GM19025 (cell line): ENCODE results near the gene SLC27A3.
"Not testable (repeated sequence)": the region's sequence is repeated elsewhere in the genome, so short reads cannot be mapped to it uniquely, and the experiment has no call there.

Experiments used
- ATAC-seq: cut with Tn5 transposase; IDR thresholded peaks from one replicate; pipeline ENCODE4 v1.9.1; 2021; ENCODE audit warnings: mild to moderate bottlenecking, low read depth, moderate library complexity; ENCODE audit not compliant: unreplicated experiment

The SLC27A3 gene

DNA sequence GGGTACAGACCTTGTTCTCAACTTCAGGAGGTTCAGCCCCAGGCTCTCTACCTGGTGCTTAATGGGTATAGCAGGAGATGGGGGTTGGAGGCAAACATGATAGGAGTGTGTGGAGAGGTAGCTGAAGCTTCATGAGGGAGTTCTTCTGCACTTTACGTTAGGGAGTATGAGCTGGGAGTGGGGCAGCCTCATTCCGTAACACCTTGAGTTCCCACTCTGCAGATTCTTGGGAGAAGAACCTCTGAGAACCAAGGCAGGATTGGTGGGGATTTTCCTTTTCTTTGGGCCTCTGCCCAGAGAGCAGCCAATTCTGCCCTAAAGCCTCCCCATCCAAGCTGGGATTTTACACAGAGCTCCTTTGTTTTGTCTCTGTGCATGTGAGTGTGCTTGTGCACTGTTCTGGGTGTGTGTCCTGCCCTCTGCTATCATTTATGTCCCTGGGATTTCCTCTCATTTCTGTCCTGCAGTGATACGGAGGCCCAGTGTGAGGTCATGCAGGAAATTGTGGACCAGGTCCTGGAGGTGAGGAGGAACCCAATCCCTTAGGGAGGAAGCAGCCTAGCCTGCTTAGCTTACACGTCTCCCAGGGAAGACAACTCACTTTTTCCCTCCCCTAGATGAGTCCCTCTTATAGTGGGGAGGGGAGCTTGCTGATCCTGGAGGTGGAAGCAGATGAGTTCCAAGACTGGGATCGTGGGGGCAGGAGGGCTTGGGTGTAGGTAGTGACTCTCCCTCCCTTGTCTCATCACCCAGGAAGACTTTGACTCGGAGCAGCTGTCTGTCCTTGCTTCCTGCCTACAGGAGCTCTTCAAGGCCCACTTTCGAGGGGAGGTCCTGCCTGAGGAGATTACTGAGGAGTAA, 11.6 kb upstream of the SLC27A3 start:
- ATAC-seq: no peak

DNA sequence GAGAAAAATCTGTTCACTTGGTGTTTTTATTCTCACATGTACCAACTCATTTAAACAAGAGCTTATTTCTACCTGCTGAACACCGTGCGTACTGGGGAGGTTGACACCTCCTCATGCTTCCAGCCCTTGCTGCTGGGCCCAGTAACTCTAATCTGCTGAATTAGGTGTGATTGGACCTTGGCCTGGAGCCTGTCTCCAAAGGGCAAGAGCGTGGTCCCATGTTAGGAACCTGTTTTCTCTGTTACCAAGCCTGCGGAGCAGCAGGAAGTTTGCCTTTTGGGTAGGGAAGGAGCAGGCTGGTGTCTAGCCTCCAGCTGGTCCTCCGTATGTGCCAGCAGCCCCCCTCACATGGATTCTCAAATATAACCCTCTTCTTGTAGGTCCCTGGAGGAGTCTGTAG, 10.9 kb upstream of the SLC27A3 start:
- ATAC-seq: no peak

DNA sequence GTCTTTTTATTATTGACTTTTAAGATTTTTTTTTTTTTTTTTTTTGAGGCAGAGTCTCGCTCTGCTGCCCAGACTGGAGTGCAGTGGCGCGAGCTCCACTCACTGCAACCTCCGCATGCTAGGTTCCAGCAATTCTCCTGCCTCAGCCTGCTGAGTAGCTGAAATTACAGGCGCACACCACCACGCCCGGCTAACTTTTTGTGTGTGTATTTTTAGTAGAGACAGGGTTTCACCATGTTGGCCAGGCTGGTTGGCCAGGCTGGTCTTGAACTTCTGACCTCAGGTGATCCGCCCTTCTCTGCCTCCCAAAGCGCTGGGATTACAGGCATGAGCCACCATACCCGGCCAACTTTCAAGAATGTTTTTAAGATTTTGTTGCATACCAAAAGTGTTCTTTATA, 8.5 kb upstream of the SLC27A3 start:
- ATAC-seq: not testable (repeated sequence)

DNA sequence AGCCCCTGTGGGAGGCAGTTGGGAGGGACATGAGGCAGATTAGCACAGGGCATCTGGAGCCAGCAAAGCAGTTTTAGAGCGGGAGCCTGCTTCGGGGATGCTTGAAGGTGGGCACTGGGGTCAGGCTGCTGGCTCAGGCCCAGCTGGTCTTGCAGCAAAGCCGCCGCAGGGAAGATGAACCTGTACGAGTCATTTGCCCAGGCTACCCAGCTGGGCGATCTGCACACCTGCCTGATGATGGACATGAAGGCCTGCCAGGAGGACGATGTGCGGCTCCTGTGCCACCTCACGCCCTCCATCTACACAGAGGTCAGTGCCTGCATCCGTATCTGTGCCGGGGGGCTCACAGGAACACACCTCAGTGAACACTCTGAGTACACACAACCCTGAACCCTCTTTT, 7.7 kb upstream of the SLC27A3 start:
- no peak for ATAC-seq

DNA sequence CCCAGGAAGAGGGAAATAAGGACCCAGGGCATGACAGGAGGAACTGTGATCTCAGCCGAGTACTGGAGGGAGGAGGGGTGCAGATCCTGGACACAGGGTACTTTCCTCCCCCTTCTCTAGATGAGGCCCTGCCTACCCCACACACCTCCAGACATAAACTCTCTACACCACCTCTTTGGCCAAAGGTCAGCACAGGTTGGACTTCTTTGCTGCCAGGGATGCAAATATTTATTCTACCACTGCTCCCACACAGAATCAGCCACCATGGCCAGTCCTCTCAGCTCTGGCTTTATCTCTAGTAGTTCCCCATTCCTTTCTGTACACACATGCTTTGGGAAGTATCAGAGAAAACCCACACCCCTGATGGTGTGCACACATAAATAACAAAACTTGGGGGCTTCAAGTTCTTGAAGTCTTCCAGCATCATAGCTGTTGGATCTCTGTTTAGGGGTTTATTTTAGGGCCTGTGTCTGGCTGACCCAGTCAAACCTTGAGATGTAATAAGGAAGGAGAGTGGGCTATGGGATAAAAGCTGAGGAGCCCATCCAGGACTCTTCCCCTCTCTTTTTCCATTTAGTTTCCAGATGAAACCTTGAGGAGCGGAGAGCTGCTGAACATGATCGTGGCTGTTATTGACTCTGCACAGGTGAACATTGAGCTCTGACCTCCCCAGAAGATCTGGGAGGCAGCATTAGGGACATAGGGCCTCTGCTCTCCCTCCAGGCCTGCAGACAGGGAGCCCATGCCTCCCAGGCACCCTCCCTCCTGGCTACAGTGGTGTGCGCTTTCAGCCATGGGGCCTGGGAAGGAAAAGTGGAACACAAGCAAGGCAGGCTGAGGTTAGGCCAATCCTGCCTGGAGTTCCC, 6.7 kb upstream of the SLC27A3 start:
- no peak for ATAC-seq

DNA sequence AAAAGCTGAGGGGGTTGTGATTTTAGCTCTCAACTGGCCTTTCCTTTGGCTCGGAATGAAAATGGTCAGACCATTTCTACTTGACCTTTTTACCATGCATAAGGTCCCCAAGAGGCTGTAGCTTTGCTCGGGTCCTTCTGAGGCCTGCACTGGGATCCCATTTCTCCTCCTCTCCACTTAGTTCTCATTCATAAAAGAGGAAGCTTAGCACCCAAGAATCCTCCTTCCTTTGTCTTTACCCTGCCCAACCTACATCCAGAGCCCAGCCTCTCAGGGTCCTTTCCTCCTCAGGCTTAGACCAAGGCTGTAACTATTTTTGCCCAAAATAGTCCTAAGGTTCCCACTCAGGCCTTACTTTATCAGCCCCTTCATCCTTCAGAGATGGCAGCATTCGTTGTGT, 6.0 kb upstream of the SLC27A3 start:
- ATAC-seq: no peak

DNA sequence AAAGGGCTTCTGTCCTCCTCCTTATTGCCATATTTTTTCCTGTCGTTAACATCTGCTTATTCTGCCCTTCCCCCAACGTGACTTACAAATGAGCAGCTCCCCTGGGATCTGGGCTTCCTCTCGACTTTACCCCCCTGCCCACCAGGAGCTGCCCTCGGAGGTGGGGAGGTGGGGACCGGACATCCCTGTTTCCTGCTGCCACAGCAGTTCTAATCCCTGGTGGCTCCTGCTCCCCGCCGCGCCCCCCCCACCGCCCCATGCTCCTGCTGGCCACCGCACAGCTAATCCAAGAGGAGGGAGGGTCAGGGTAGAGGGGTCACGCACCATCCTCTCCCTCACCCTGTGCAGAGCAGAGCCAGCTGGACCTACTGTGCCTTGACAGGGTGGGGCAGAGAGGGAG, 4.4 kb upstream of the SLC27A3 start:
- no peak for ATAC-seq

DNA sequence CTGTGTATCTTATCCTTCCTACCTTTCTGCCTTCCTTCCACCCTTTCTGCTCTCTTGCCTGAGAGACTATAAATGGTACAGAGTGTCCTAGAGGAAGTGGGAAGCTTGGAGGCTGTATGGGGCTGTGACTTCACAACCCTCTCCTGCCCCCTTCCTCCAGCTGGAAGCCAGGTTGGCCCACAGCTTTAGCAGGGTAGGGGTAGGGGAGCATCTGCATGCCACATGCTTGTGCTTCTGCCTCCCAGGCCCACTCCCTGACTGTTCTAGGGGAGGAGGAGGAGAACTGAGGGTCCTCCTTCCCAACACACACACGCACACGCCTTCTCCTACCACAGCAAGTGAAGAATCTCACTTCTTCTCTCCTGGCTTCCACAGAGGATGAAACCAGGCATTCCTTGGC, 3.9 kb upstream of the SLC27A3 start:
- ATAC-seq: no peak

DNA sequence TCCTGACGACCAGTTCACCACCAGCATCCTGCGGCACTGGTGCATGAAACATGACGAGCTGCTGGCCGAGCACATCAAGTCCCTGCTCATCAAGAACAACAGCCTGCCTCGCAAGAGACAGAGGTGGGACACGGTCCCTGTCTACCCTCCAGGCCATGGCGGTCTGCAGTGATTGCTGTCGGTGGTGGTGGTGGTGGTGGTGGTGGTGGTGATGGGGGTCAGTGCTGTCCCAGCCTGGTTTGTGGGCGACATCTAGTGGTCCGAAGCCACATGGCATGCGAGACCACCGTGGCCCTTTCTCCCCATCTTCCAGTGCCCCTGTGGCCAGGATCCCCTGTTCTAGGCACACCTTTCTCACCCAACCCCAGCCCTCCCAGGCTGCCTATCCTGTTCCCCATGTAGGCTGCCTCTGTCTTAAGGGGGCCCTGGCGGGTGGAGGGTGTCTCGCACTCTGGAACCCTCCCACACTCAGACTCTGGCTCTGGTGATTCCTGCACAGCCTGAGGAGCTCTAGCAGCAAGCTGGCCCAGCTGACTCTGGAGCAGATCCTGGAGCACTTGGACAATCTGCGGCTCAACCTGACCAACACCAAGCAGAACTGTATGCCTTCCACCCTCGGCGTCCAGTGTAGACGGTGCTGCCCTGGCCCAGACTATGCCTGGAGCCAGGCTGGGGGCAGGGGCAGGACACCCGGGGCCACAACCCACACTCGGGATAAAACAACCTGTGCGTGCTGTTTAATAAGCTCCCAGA, 3.2 kb upstream of the SLC27A3 start:
- no peak for ATAC-seq

DNA sequence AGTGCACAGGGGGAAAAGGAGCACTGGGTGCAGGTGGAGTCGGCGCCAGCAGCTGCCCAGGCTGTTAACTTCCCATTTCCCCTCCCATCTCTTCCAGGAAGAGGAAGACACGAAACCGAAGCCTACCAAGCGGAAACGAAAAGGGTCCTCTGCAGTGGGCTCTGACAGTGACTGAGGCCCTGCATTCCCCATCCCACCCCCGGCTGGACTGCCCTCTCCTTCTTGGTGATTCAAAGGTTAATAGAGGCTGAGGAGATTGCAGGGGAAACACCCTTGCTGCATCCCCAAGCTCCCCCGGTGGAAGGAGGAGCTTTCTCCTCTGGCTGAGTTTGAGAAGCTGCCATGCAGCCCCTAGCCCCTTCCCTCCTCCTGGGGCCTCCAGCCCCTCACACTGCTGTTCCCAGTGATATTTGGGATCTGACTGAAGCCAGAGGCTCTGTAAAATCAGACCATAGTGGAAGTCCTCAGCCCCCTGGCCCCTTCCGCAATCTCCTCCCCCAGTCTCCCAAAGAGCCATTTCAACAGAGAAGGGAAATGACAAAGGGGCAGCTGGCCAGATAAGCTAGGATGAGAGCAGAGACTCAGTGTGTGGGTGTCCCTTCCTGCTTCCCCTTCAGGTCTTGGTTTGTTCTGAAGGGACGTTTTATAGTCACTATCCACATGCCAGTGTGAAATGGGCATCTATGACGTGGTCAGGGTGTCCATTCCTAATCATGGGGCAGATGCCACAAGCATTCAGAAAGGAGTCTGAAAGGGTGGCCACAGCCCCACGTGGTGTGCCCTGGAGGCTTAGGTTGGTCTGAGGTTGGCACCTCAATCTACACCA, 1.9 kb upstream of the SLC27A3 start:
- ATAC-seq: no peak

DNA sequence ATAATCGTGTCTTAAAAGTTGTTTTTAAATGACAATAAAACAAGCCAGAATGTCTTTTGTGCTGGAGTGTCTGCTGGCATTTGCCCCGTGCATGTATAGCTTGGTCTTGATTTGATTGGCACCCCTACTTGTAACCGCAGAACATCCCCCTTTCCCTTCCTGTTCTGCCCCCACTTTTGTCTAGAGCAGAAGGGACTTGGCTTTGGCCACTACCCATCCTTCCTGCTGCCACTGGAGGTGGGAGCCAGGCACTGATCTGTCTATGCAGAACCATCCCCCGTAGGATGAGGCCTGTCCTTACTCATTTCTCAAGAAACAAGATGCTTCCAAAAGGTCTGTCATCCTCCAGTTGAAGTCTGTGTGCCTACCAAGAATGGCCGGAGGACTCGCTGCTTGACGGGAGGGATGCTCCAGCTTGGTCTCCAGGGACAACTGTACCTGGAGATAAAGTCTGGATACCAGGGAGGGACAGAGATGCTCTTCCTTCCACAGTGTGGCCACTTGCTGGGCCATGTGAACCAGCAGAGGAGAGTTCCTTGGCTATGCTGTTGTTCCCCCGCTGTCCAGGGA, 1.1 kb upstream of the SLC27A3 start:
- no peak for ATAC-seq

DNA sequence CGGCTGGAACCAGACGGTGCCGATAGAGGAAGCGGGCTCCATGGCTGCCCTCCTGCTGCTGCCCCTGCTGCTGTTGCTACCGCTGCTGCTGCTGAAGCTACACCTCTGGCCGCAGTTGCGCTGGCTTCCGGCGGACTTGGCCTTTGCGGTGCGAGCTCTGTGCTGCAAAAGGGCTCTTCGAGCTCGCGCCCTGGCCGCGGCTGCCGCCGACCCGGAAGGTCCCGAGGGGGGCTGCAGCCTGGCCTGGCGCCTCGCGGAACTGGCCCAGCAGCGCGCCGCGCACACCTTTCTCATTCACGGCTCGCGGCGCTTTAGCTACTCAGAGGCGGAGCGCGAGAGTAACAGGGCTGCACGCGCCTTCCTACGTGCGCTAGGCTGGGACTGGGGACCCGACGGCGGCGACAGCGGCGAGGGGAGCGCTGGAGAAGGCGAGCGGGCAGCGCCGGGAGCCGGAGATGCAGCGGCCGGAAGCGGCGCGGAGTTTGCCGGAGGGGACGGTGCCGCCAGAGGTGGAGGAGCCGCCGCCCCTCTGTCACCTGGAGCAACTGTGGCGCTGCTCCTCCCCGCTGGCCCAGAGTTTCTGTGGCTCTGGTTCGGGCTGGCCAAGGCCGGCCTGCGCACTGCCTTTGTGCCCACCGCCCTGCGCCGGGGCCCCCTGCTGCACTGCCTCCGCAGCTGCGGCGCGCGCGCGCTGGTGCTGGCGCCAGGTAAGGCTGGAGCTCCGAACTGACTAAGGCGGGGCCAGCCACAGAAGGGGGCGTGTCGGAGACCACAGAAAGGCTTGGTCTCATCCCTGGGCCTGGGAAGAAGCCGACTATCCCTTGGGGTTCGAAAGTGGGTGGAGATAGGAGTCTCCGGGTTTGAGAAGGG, 486 bp downstream of the SLC27A3 start:
- ATAC-seq: peak; percentile 58

DNA sequence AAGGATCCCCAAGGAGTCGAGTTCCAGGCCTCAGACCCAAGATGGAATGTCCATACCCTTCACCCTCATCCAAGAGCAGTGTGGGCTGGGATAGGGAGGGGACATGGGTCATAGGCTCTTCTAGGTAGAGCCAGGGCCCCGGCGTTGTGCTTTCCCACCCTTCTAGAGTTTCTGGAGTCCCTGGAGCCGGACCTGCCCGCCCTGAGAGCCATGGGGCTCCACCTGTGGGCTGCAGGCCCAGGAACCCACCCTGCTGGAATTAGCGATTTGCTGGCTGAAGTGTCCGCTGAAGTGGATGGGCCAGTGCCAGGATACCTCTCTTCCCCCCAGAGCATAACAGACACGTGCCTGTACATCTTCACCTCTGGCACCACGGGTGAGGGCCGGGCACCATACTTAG, 1.1 kb downstream of the SLC27A3 start:
- ATAC-seq: no peak

DNA sequence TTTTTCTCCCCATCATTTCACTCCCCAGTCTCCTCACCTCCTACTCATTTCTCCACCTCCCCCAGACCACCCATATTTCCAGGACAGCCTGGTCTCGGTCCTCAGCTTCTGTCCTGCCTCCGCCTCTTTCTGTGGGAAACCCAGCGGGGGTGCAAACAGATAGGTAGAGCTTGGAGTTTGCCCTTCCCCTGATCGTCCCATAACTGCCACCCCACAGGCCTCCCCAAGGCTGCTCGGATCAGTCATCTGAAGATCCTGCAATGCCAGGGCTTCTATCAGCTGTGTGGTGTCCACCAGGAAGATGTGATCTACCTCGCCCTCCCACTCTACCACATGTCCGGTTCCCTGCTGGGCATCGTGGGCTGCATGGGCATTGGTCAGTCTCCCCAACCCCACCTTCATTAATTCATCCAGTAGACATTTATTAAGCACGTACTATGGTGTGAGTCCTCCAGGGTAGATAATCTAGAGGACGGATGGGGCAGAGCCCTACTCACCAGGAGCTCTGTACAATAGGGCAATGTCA, 1.7 kb downstream of the SLC27A3 start:
- ATAC-seq: no peak

DNA sequence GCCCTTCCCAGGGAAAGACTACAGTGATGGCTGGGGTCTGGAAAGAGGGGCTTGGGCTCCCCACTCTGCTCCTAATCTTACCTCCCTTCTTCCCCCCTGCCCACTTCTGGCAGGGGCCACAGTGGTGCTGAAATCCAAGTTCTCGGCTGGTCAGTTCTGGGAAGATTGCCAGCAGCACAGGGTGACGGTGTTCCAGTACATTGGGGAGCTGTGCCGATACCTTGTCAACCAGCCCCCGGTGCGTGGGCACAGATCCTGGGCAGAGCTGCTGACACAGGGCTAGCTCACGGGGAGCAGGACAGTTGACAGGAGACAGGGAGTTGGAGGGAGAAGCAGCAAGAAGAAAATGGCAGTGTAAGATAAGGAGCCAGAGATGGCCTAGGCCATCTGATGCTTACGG, 2.4 kb downstream of the SLC27A3 start:
- no peak for ATAC-seq

DNA sequence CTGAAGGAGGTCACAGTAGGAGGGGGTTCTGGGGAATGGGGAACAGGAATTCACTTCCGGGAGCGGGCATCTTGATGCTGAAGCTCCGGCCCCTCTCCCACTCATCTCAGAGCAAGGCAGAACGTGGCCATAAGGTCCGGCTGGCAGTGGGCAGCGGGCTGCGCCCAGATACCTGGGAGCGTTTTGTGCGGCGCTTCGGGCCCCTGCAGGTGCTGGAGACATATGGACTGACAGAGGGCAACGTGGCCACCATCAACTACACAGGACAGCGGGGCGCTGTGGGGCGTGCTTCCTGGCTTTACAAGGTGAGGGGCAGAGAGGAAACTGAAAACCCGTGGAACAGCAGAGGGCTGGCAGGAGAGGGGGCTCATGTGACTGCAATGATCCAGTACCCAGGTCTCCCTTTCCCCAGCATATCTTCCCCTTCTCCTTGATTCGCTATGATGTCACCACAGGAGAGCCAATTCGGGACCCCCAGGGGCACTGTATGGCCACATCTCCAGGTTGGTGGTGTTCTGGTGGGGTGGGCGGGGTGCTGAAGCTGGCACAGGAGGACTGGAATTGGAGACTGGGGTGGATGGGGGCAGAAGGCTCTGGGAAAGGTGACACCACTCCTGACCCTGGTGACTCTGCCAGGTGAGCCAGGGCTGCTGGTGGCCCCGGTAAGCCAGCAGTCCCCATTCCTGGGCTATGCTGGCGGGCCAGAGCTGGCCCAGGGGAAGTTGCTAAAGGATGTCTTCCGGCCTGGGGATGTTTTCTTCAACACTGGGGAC, 3.0 kb downstream of the SLC27A3 start:
- ATAC-seq: no peak

DNA sequence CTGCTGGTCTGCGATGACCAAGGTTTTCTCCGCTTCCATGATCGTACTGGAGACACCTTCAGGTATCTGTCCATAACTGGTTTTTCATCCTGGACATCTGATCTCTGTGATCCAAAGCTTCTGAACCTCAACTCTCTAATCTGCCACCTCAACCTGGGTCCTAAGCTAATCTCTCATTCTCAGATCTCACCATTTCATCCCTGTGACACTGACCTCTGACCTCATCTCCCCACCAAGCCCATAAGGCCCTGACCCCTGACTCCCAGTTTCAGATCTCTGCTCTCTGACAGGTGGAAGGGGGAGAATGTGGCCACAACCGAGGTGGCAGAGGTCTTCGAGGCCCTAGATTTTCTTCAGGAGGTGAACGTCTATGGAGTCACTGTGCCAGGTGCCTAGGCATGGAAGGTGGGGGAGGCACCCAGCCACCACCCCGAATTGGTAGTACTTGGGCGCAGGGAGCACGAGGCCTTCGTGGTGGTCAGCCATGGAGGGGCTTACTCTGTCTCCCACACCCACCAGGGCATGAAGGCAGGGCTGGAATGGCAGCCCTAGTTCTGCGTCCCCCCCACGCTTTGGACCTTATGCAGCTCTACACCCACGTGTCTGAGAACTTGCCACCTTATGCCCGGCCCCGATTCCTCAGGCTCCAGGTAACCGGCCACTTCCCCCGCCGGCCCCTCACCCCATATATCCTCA, 3.8 kb downstream of the SLC27A3 start:
- no peak for ATAC-seq
